CD4-positive, alpha-beta T cell treated with Interleukin-21 for 1 hour (primary cell): ENCODE results near the gene ACSL1.
"Not testable (repeated sequence)": the region's sequence is repeated elsewhere in the genome, so short reads cannot be mapped to it uniquely, and the experiment has no call there.

Experiments
- DNase-seq: peaks from one replicate; pipeline ENCODE4 v3.0.0-alpha.2; 2020

ACSL1 gene

GRCh38 chr4:184825896-184826690 lies at the start of gene ACSL1:
TSS of gene ACSL1 (minus strand) at chr4:184825968. CDS start at chr4:184803514, 22,454 bp downstream.
- DNase-seq = peak; percentile 85

- no peak for DNase-seq
These were observed 47.3 kb upstream of the ACSL1 start for GRCh38 chr4:184873054-184873453.

GRCh38 chr4:184870718-184871117 lies 45.0 kb upstream of the ACSL1 start:
- no peak for DNase-seq

- DNase-seq = no peak
These were observed 42.9 kb upstream of the ACSL1 start for GRCh38 chr4:184868623-184869022.

GRCh38 chr4:184863916-184864315 lies 38.1 kb upstream of the ACSL1 start:
- DNase-seq = no peak

- no peak for DNase-seq
These were observed 35.3 kb upstream of the ACSL1 start for GRCh38 chr4:184861047-184861446.

- DNase-seq = no peak
These were observed 34.4 kb upstream of the ACSL1 start for GRCh38 chr4:184860018-184860779.

- no peak for DNase-seq
These were observed 31.8 kb upstream of the ACSL1 start for GRCh38 chr4:184857441-184858121.

GRCh38 chr4:184856277-184856609 lies 30.5 kb upstream of the ACSL1 start:
- DNase-seq = no peak

- DNase-seq = peak; percentile 23
These were observed 28.9 kb upstream of the ACSL1 start for GRCh38 chr4:184854673-184855072.

GRCh38 chr4:184853436-184853835 lies 27.7 kb upstream of the ACSL1 start:
- no peak for DNase-seq

GRCh38 chr4:184851886-184852285 lies 26.1 kb upstream of the ACSL1 start:
- no peak for DNase-seq

GRCh38 chr4:184851200-184851541 lies 25.4 kb upstream of the ACSL1 start:
- DNase-seq = no peak

- no peak for DNase-seq
These were observed 24.8 kb upstream of the ACSL1 start for GRCh38 chr4:184850431-184851199.

GRCh38 chr4:184850018-184850417 lies 24.2 kb upstream of the ACSL1 start:
- DNase-seq = no peak

- DNase-seq = no peak
These were observed 23.4 kb upstream of the ACSL1 start for GRCh38 chr4:184849185-184849584.

- peak; percentile 22 for DNase-seq
These were observed 22.7 kb upstream of the ACSL1 start for GRCh38 chr4:184848510-184848909.

GRCh38 chr4:184846531-184846930 lies 20.8 kb upstream of the ACSL1 start:
- DNase-seq = no peak

GRCh38 chr4:184845367-184846021 lies 19.7 kb upstream of the ACSL1 start:
- DNase-seq = no peak

- no peak for DNase-seq
These were observed 19.0 kb upstream of the ACSL1 start for GRCh38 chr4:184844742-184845141.

GRCh38 chr4:184843984-184844554 lies 18.3 kb upstream of the ACSL1 start:
- DNase-seq = no peak

GRCh38 chr4:184839075-184839399 lies 13.3 kb upstream of the ACSL1 start:
- DNase-seq = not testable (repeated sequence)
